Neural progenitor cell (in vitro differentiated cells): ENCODE data around the gene PTPRN2. TPM values are rescaled to one million over a fixed set of nuclear protein-coding genes. Genes with fewer than 3 reads are reported as not detected.
"Not testable (repeated sequence)": the region's sequence is repeated elsewhere in the genome, so short reads cannot be mapped to it uniquely, and the experiment has no call there.

ENCODE experiments used
- DNase-seq: peaks from one replicate; pipeline ENCODE4 v3.0.0-alpha.2; 2016; ENCODE audit warnings: low spot score
- H2AFZ ChIP-seq: fragments of 200-600 bp; sonication (generic); replicated peaks from 2 replicates; pipeline ENCODE4 v1.6.1; 2016; ENCODE audit warnings: antibody characterized with exemption
- H3F3A ChIP-seq: fragments of 200-600 bp; sonication (generic); 2 replicates; pipeline ENCODE4 v1.6.1; 2016; ENCODE audit warnings: antibody characterized with exemption, low read depth
- H3K27ac ChIP-seq: fragments of 200-600 bp; sonication (generic); 2 replicates; pipeline ENCODE4 v1.5.1; 2016; ENCODE audit warnings: mild to moderate bottlenecking
- H3K27me3 ChIP-seq: fragments of 200-600 bp; sonication (generic); 2 replicates; pipeline ENCODE4 v1.6.1; 2016; ENCODE audit warnings: mild to moderate bottlenecking, moderate library complexity
- H3K36me3 ChIP-seq: fragments of 200-600 bp; sonication (generic); 2 replicates; pipeline ENCODE4 v1.5.1; 2016
- H3K4me1 ChIP-seq: fragments of 200-600 bp; sonication (generic); 2 replicates; pipeline ENCODE4 v1.6.1; 2016; ENCODE audit warnings: mixed run types
- H3K4me2 ChIP-seq: fragments of 200-600 bp; sonication (generic); 2 replicates; pipeline ENCODE4 v1.6.1; 2016
- H3K4me3 ChIP-seq: fragments of 200-600 bp; sonication (generic); 2 replicates; pipeline ENCODE4 v1.5.1; 2016
- H3K79me2 ChIP-seq: fragments of 200-600 bp; sonication (generic); 2 replicates; pipeline ENCODE4 v1.6.1; 2016; ENCODE audit warnings: low read depth
- H3K9ac ChIP-seq: fragments of 200-600 bp; sonication (generic); 2 replicates; pipeline ENCODE4 v1.6.1; 2016
- H3K9me3 ChIP-seq: fragments of 200-600 bp; sonication (generic); 2 replicates; pipeline ENCODE4 v1.5.1; 2016; ENCODE audit warnings: low read depth
- H4K20me1 ChIP-seq: fragments of 200-600 bp; sonication (generic); 2 replicates; pipeline ENCODE4 v1.6.1; 2016; ENCODE audit warnings: low read depth
- H3K27ac Mint-ChIP-seq: 3 replicates; pipeline ENCODE4 v1.8.0; 2021; ENCODE audit warnings: mixed read lengths
- H3K27me3 Mint-ChIP-seq: 2 replicates; pipeline ENCODE4 v1.8.0; 2022; ENCODE audit warnings: low read depth, mild to moderate bottlenecking, inconsistent platforms, moderate library complexity, mixed read lengths; ENCODE audit not compliant: insufficient read depth
- H3K36me3 Mint-ChIP-seq: 3 replicates; pipeline ENCODE4 v1.8.0; 2021; ENCODE audit warnings: mixed read lengths
- H3K4me1 Mint-ChIP-seq: 3 replicates; pipeline ENCODE4 v1.8.0; 2021; ENCODE audit warnings: mixed read lengths
- H3K4me3 Mint-ChIP-seq: 3 replicates; pipeline ENCODE4 v1.8.0; 2021; ENCODE audit warnings: mild to moderate bottlenecking, moderate library complexity, mixed read lengths
- H3K9me3 Mint-ChIP-seq: 3 replicates; pipeline ENCODE4 v1.8.0; 2020; ENCODE audit warnings: mixed read lengths
- EZH2 ChIP-seq: fragments of 200-600 bp; sonication (generic); IDR thresholded peaks from 2 replicates; pipeline ENCODE4 v1.6.1; 2017; ENCODE audit warnings: antibody characterized with exemption, mild to moderate bottlenecking, moderate library complexity
- EZH2phosphoT487 ChIP-seq: fragments of 200-600 bp; sonication (generic); IDR thresholded peaks from 2 replicates; pipeline ENCODE4 v1.6.1; 2017; ENCODE audit warnings: antibody characterized with exemption
- total RNA-seq: library from RNA; depleted of rRNA; stranded (reverse); fragments of >200 nt; gene quantifications from 2 replicates; pipeline ENCODE4 v1.2.3, GENCODE V29; 2015; ENCODE audit warnings: low replicate concordance
- TF ChIP-seq, protein P1 (sequence below): fragments of 200-600 bp; sonication (generic); IDR thresholded peaks from 2 replicates; pipeline ENCODE4 v1.5.1; 2017; ENCODE audit warnings: antibody characterized with exemption, mild to moderate bottlenecking

PTPRN2 gene
- total RNA-seq, 1 donor from 2014 or later = 3.0 TPM

DNA sequence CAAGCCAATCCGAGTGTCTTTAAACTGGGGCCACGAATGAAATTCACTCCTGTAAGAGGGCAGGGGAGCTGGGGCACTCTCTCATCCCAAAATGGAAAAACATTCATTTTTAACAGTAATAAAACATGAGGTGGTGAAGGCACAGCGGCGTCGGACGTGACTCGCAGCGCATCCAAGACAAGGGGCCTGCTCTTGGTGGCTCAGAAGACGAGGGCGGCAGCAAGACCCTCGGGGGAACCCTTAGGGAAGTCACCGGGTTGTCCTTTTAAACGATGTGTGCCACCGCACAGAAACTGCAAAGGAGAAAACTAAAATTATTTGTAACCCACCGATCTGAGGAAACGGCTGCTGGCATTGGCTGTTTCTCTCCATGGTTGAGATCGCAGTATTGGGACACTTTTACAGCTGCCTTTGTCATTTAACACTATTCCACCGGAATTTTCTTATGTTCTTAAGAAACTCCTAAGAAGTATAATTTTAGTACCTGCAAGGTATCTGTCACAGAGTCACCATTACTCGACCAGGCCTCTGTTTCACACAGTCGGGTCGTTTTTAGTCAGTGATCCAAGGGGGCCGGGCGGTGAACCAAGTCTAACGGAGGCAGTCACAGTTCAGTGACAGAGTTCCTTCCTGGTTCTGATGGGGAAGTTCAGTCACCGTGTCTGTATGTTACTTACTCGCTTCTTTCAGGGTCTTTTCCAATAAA, 159.3 kb downstream of the PTPRN2 start:
- peaks cover 5% of the 10 kb centered on the region for H3K27me3 Mint-ChIP-seq
- H3K27ac Mint-ChIP-seq = peak overlapping the region; percentile 26
- DNase-seq = no peak
- H3F3A ChIP-seq = no peaks in the 10 kb centered on the region
- H3K4me1 Mint-ChIP-seq = peaks cover 15% of the 10 kb centered on the region
- TF ChIP-seq, protein P1, sequence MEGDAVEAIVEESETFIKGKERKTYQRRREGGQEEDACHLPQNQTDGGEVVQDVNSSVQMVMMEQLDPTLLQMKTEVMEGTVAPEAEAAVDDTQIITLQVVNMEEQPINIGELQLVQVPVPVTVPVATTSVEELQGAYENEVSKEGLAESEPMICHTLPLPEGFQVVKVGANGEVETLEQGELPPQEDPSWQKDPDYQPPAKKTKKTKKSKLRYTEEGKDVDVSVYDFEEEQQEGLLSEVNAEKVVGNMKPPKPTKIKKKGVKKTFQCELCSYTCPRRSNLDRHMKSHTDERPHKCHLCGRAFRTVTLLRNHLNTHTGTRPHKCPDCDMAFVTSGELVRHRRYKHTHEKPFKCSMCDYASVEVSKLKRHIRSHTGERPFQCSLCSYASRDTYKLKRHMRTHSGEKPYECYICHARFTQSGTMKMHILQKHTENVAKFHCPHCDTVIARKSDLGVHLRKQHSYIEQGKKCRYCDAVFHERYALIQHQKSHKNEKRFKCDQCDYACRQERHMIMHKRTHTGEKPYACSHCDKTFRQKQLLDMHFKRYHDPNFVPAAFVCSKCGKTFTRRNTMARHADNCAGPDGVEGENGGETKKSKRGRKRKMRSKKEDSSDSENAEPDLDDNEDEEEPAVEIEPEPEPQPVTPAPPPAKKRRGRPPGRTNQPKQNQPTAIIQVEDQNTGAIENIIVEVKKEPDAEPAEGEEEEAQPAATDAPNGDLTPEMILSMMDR = no peak
- TF ChIP-seq EZH2phosphoT487 = no peak
- TF ChIP-seq EZH2 = no peak
- no peaks in the 10 kb centered on the region for H3K4me1 ChIP-seq
- no peak overlapping the region for H3K4me3 Mint-ChIP-seq
- no peak overlapping the region for H3K27ac ChIP-seq
- H3K4me2 ChIP-seq = no peak overlapping the region
- H3K4me3 ChIP-seq = no peak overlapping the region
- no peak overlapping the region for H3K9ac ChIP-seq
- no peaks in the 10 kb centered on the region for H3K79me2 ChIP-seq
- H2AFZ ChIP-seq = no peak overlapping the region
- H3K36me3 Mint-ChIP-seq = no peaks in the 10 kb centered on the region
- no peaks in the 10 kb centered on the region for H3K9me3 Mint-ChIP-seq
- H3K36me3 ChIP-seq = no peaks in the 10 kb centered on the region
- H3K27me3 ChIP-seq = no peaks in the 10 kb centered on the region
- no peaks in the 10 kb centered on the region for H4K20me1 ChIP-seq
- H3K9me3 ChIP-seq = no peaks in the 10 kb centered on the region

DNA sequence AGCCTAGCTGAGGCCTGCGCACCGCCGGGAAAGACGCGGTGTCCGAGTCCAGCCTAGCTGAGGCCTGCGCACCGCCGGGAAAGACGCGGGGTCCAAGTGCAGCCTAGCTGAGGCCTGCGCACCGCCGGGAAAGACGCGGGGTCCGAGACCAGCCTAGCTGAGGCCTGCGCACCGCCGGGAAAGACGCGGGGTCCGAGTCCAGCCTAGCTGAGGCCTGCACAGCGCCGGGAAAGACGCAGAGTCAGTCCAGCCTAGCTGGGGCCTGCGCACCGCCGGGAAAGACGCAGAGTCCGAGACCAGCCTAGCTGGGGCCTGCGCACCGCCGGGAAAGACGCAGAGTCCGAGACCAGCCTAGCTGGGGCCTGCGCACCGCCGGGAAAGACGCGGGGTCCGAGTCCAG, 161.9 kb downstream of the PTPRN2 start:
- H3F3A ChIP-seq, H3K27me3 Mint-ChIP-seq, H3K9me3 ChIP-seq, H3K27ac Mint-ChIP-seq, H4K20me1 ChIP-seq, H3K9ac ChIP-seq, H3K27ac ChIP-seq, DNase-seq, H3K27me3 ChIP-seq, H3K79me2 ChIP-seq, H3K36me3 ChIP-seq, H3K4me2 ChIP-seq, H3K9me3 Mint-ChIP-seq, H3K36me3 Mint-ChIP-seq, H3K4me1 ChIP-seq, H3K4me1 Mint-ChIP-seq, H3K4me3 ChIP-seq, H3K4me3 Mint-ChIP-seq, H2AFZ ChIP-seq: not testable (repeated sequence)

- Histone ChIP-seq H3K9ac (no peak overlapping the region), H3K4me3 (no peak overlapping the region), H3K79me2 (no peaks in the 10 kb centered on the region), H4K20me1 (no peaks in the 10 kb centered on the region), H3K4me2 (no peak overlapping the region), H3K36me3 (no peaks in the 10 kb centered on the region), H3K27ac (no peak overlapping the region), H3K4me1 (no peaks in the 10 kb centered on the region), H3F3A (no peaks in the 10 kb centered on the region), H3K27me3 (no peaks in the 10 kb centered on the region), H3K9me3 (no peaks in the 10 kb centered on the region), H2AFZ (no peak overlapping the region)
- H3K27me3 Mint-ChIP-seq = peaks cover 4% of the 10 kb centered on the region
- no peak overlapping the region for H3K4me3 Mint-ChIP-seq
- no peaks in the 10 kb centered on the region for H3K36me3 Mint-ChIP-seq
- no peaks in the 10 kb centered on the region for H3K4me1 Mint-ChIP-seq
- no peaks in the 10 kb centered on the region for H3K9me3 Mint-ChIP-seq
- TF ChIP-seq EZH2 = no peak
- no peak for TF ChIP-seq EZH2phosphoT487
- TF ChIP-seq, protein P1 = no peak
- no peak for DNase-seq
- peak overlapping the region; percentile 42 for H3K27ac Mint-ChIP-seq
These were observed 163.1 kb downstream of the PTPRN2 start for GRCh38 chr7:158424531-158424930.

DNA sequence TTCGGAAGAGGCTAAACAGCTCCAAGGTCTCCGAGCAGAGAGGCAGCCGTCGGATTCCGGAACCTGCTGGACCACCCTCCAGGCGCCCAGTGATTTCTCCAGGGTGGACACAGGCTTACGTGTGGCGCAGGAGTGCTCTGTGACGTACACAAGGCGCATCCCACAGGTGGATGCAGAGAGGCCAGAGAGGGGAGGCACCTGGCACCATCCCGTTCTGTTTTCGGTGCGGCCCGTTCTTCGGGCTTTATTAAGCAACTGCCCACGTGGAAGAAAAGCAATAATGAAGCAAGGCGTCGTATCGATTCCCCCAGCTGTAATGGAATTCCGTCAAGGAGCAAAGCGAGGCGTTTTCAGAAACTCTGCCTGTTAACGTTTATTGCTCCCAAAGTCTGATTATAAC, 163.6 kb downstream of the PTPRN2 start:
- H3K27ac Mint-ChIP-seq = no peak overlapping the region
- no peaks in the 10 kb centered on the region for H3K4me1 Mint-ChIP-seq
- TF ChIP-seq, protein P1 = no peak
- TF ChIP-seq EZH2phosphoT487 = no peak
- no peak for TF ChIP-seq EZH2
- H3F3A ChIP-seq = no peaks in the 10 kb centered on the region
- peaks cover 2% of the 10 kb centered on the region for H3K27me3 Mint-ChIP-seq
- no peaks in the 10 kb centered on the region for H3K36me3 Mint-ChIP-seq
- H3K27me3 ChIP-seq = no peaks in the 10 kb centered on the region
- no peaks in the 10 kb centered on the region for H3K9me3 ChIP-seq
- no peaks in the 10 kb centered on the region for H4K20me1 ChIP-seq
- H3K4me1 ChIP-seq = no peaks in the 10 kb centered on the region
- no peak overlapping the region for H3K27ac ChIP-seq
- H3K4me3 Mint-ChIP-seq = no peak overlapping the region
- H3K4me2 ChIP-seq = no peak overlapping the region
- no peak overlapping the region for H2AFZ ChIP-seq
- no peak for DNase-seq
- no peak overlapping the region for H3K9ac ChIP-seq
- H3K36me3 ChIP-seq = no peaks in the 10 kb centered on the region
- H3K9me3 Mint-ChIP-seq = peaks cover under 1% of the 10 kb centered on the region
- no peak overlapping the region for H3K4me3 ChIP-seq
- H3K79me2 ChIP-seq = no peaks in the 10 kb centered on the region
